WERI-Rb-1 (cell line): Measurements from ENCODE around the gene MYO1F.

Source experiments
- DNase-seq: peaks from one replicate; pipeline ENCODE4 v3.0.0-alpha.2; 2020
- H3K27ac ChIP-seq: fragments of 250-450 bp; sonication (Bioruptor Pico); 2 replicates; pipeline ENCODE4 v1.5.1; 2020; ENCODE audit warnings: mild to moderate bottlenecking, moderate library complexity
- H3K27me3 ChIP-seq: fragments of 250-450 bp; sonication (Bioruptor Pico); 2 replicates; pipeline ENCODE4 v1.5.1; 2021; ENCODE audit warnings: mild to moderate bottlenecking, low read depth, moderate library complexity; ENCODE audit not compliant: insufficient read depth, severe bottlenecking
- H3K36me3 ChIP-seq: fragments of 250-450 bp; sonication (Bioruptor Pico); 2 replicates; pipeline ENCODE4 v1.5.1; 2020; ENCODE audit warnings: mild to moderate bottlenecking, moderate library complexity
- H3K4me3 ChIP-seq: 2 replicates; pipeline ENCODE4 v1.5.1; 2011; ENCODE audit warnings: low read depth, mild to moderate bottlenecking, control low read depth, low read length
- H3K9me3 ChIP-seq: fragments of 250-450 bp; sonication (Bioruptor Pico); 2 replicates; pipeline ENCODE4 v1.5.1; 2021; ENCODE audit warnings: mild to moderate bottlenecking, moderate library complexity; ENCODE audit not compliant: severe bottlenecking
- CTCF ChIP-seq: IDR thresholded peaks from 2 replicates; pipeline ENCODE4 v1.5.1; 2011; ENCODE audit warnings: low read depth, mild to moderate bottlenecking, control low read depth, inconsistent platforms, low read length

The MYO1F gene

GRCh38 chr19:8616861-8617260, 39.6 kb upstream of the MYO1F start:
- TF ChIP-seq CTCF: no peak
- Histone ChIP-seq H3K4me3 (no peak overlapping the region), H3K9me3 (no peaks in the 10 kb centered on the region), H3K27me3 (peaks cover 46% of the 10 kb centered on the region), H3K27ac (no peak overlapping the region), H3K36me3 (no peaks in the 10 kb centered on the region)
- no peak for DNase-seq

- Histone ChIP-seq H3K36me3 (no peaks in the 10 kb centered on the region), H3K27ac (no peak overlapping the region), H3K27me3 (peaks cover 42% of the 10 kb centered on the region), H3K4me3 (no peak overlapping the region), H3K9me3 (no peaks in the 10 kb centered on the region)
- DNase-seq: peak; percentile 64
- TF ChIP-seq CTCF: peak; percentile 79
Measured at GRCh38 chr19:8615813-8616596, 38.8 kb upstream of the MYO1F start.

GRCh38 chr19:8615024-8615423, 37.8 kb upstream of the MYO1F start:
- DNase-seq: no peak
- no peak for TF ChIP-seq CTCF
- Histone ChIP-seq H3K9me3 (no peaks in the 10 kb centered on the region), H3K27me3 (peaks cover 35% of the 10 kb centered on the region), H3K27ac (no peak overlapping the region), H3K36me3 (no peaks in the 10 kb centered on the region), H3K4me3 (no peak overlapping the region)

GRCh38 chr19:8614455-8614854, 37.2 kb upstream of the MYO1F start:
- Histone ChIP-seq H3K27me3 (peaks cover 29% of the 10 kb centered on the region), H3K4me3 (no peak overlapping the region), H3K36me3 (no peaks in the 10 kb centered on the region), H3K27ac (no peak overlapping the region), H3K9me3 (no peaks in the 10 kb centered on the region)
- TF ChIP-seq CTCF: no peak
- no peak for DNase-seq

- TF ChIP-seq CTCF: no peak
- DNase-seq: no peak
- H3K4me3 ChIP-seq: no peak overlapping the region
- no peaks in the 10 kb centered on the region for H3K9me3 ChIP-seq
- no peak overlapping the region for H3K27ac ChIP-seq
- H3K36me3 ChIP-seq: no peaks in the 10 kb centered on the region
- peaks cover 15% of the 10 kb centered on the region for H3K27me3 ChIP-seq
Measured at GRCh38 chr19:8612807-8613171, 35.5 kb upstream of the MYO1F start.
